H9 (cell line): ENCODE data around the gene THAP3. TPM values are rescaled to one million over a fixed set of nuclear protein-coding genes. Genes with fewer than 3 reads are reported as not detected.

Experiments used
- DNase-seq: peaks from one replicate; pipeline ENCODE4 v3.0.0-alpha.2; 2017
- H2AFZ ChIP-seq: one replicate; pipeline ENCODE4 v1.6.1; 2013; ENCODE audit warnings: mild to moderate bottlenecking, low read length, control low read depth, moderate library complexity
- H2AK5ac ChIP-seq: 2 replicates; pipeline ENCODE4 v1.6.1; 2013; ENCODE audit warnings: low read length, control low read depth, mixed read lengths; ENCODE audit not compliant: insufficient read length
- H2BK120ac ChIP-seq: one replicate; pipeline ENCODE4 v1.6.1; 2013; ENCODE audit warnings: low read depth, mild to moderate bottlenecking, low read length, control low read depth, inconsistent platforms; ENCODE audit not compliant: poor library complexity, severe bottlenecking
- H2BK12ac ChIP-seq: 2 replicates; pipeline ENCODE4 v1.6.1; 2013; ENCODE audit warnings: low read length, control low read depth, mixed read lengths, low read depth; ENCODE audit not compliant: insufficient read length
- H2BK15ac ChIP-seq: 2 replicates; pipeline ENCODE4 v1.6.1; 2013; ENCODE audit warnings: low read depth, low read length, control low read depth
- H2BK20ac ChIP-seq: one replicate; pipeline ENCODE4 v1.6.1; 2013; ENCODE audit warnings: low read depth, mild to moderate bottlenecking, low read length, control low read depth, inconsistent platforms; ENCODE audit not compliant: poor library complexity, severe bottlenecking
- H2BK5ac ChIP-seq: 2 replicates; pipeline ENCODE4 v1.6.1; 2013; ENCODE audit warnings: low read length, control low read depth, mixed read lengths; ENCODE audit not compliant: insufficient read length
- H3K14ac ChIP-seq: 2 replicates; pipeline ENCODE4 v1.6.1; 2013; ENCODE audit warnings: low read length, control low read depth; ENCODE audit not compliant: insufficient read depth
- H3K18ac ChIP-seq: 2 replicates; pipeline ENCODE4 v1.6.1; 2013; ENCODE audit warnings: low read depth, mild to moderate bottlenecking, mixed read lengths, low read length, control low read depth; ENCODE audit not compliant: insufficient read length
- H3K23ac ChIP-seq: 2 replicates; pipeline ENCODE4 v1.6.1; 2013; ENCODE audit warnings: low read length, control low read depth, mixed read lengths, low read depth; ENCODE audit not compliant: insufficient read length
- H3K23me2 ChIP-seq: 2 replicates; pipeline ENCODE4 v1.6.1; 2013; ENCODE audit warnings: low read depth, mild to moderate bottlenecking, mixed read lengths, low read length, control low read depth; ENCODE audit not compliant: insufficient read length, poor library complexity, severe bottlenecking
- H3K27ac ChIP-seq: 2 replicates; pipeline ENCODE4 v1.5.1; 2013; ENCODE audit warnings: low read length, control low read depth, mixed read lengths, low read depth; ENCODE audit not compliant: insufficient read length
- H3K27me3 ChIP-seq: 2 replicates; pipeline ENCODE4 v1.6.1; 2013; ENCODE audit warnings: low read length, control low read depth, inconsistent platforms; ENCODE audit not compliant: insufficient read depth
- H3K4ac ChIP-seq: 2 replicates; pipeline ENCODE4 v1.6.1; 2013; ENCODE audit warnings: low read depth, mild to moderate bottlenecking, control low read depth, inconsistent platforms, low read length, moderate library complexity
- H3K4me1 ChIP-seq: 2 replicates; pipeline ENCODE4 v1.6.1; 2013; ENCODE audit warnings: low read length, control low read depth, inconsistent platforms; ENCODE audit not compliant: insufficient read depth
- H3K4me2 ChIP-seq: 2 replicates; pipeline ENCODE4 v1.6.1; 2013; ENCODE audit warnings: low read length, control low read depth, mixed read lengths; ENCODE audit not compliant: insufficient read length, insufficient read depth
- H3K56ac ChIP-seq: 2 replicates; pipeline ENCODE4 v1.6.1; 2013; ENCODE audit warnings: low read depth, mild to moderate bottlenecking, mixed read lengths, low read length, control low read depth; ENCODE audit not compliant: insufficient read length
- H3K79me1 ChIP-seq: 2 replicates; pipeline ENCODE4 v1.6.1; 2013; ENCODE audit warnings: low read depth, mild to moderate bottlenecking, moderate library complexity, low read length, control low read depth, inconsistent platforms; ENCODE audit not compliant: insufficient read depth, poor library complexity, severe bottlenecking
- H3K79me2 ChIP-seq: 2 replicates; pipeline ENCODE4 v1.6.1; 2013; ENCODE audit warnings: low read length, control low read depth, inconsistent platforms; ENCODE audit not compliant: insufficient read depth
- H3K9ac ChIP-seq: 2 replicates; pipeline ENCODE4 v1.6.1; 2013; ENCODE audit warnings: low read length, control low read depth, mixed read lengths; ENCODE audit not compliant: insufficient read length; ENCODE audit errors: extremely low read depth
- H3K9me3 ChIP-seq: one replicate; pipeline ENCODE4 v1.6.1; 2013; ENCODE audit warnings: low read depth, low read length, inconsistent platforms; ENCODE audit not compliant: control insufficient read depth
- H3T11ph ChIP-seq: one replicate; pipeline ENCODE4 v1.6.1; 2013; ENCODE audit warnings: mild to moderate bottlenecking, low read length, control low read depth, inconsistent platforms
- H4K20me1 ChIP-seq: one replicate; pipeline ENCODE4 v1.6.1; 2013; ENCODE audit not compliant: control insufficient read depth, insufficient read length, insufficient read depth
- H4K5ac ChIP-seq: 2 replicates; pipeline ENCODE4 v1.6.1; 2013; ENCODE audit warnings: low read depth, mild to moderate bottlenecking, mixed read lengths, low read length, control low read depth; ENCODE audit not compliant: insufficient read length
- H4K8ac ChIP-seq: replicated peaks from 2 replicates; pipeline ENCODE4 v1.6.1; 2013; ENCODE audit warnings: low read length, control low read depth, mixed read lengths, low read depth; ENCODE audit not compliant: insufficient read length
- H4K91ac ChIP-seq: 2 replicates; pipeline ENCODE4 v1.6.1; 2013; ENCODE audit warnings: low read depth, mild to moderate bottlenecking, moderate library complexity, mixed read lengths, low read length, control low read depth; ENCODE audit not compliant: insufficient read length
- H3K27ac Mint-ChIP-seq, 3 experiments: 2 replicates in 2 of 3; 3 replicates in 1 of 3; pipeline ENCODE4 v1.8.0; 2020 to 2021; ENCODE audit warnings: mixed read lengths in 3 of 3, mild to moderate bottlenecking in 1 of 3, moderate library complexity in 1 of 3
- H3K27me3 Mint-ChIP-seq: 2 replicates; pipeline ENCODE4 v1.8.0; 2021; ENCODE audit warnings: low read depth, mild to moderate bottlenecking, moderate library complexity, mixed read lengths
- H3K36me3 Mint-ChIP-seq, 3 experiments: 2 replicates in 2 of 3; 3 replicates in 1 of 3; pipeline ENCODE4 v1.8.0; 2020 to 2021; ENCODE audit warnings: low read depth in 3 of 3, mixed read lengths in 3 of 3; ENCODE audit not compliant: insufficient read depth in 1 of 3
- H3K4me1 Mint-ChIP-seq, 2 experiments: 2 replicates each; pipeline ENCODE4 v1.8.0; 2020; ENCODE audit warnings: mixed read lengths in 2 of 2
- H3K4me3 Mint-ChIP-seq, 2 experiments: 2 replicates in 1 of 2; 3 replicates in 1 of 2; pipeline ENCODE4 v1.8.0; 2020 to 2021; ENCODE audit warnings: mild to moderate bottlenecking in 2 of 2, mixed read lengths in 2 of 2, moderate library complexity in 1 of 2
- H3K9me3 Mint-ChIP-seq, 2 experiments: 2 replicates in 1 of 2; 3 replicates in 1 of 2; pipeline ENCODE4 v1.8.0; 2020; ENCODE audit warnings: mild to moderate bottlenecking in 2 of 2, mixed read lengths in 2 of 2, moderate library complexity in 1 of 2
- WGBS: extraction: QIAGEN DNeasy Blood & Tissue Kit; methylation state at CpG from one replicate; pipeline ENCODE4 v1.1.7; 2013; ENCODE audit warnings: missing lambda C conversion rate, low lambda C conversion rate, mixed read lengths; ENCODE audit not compliant: insufficient read length; ENCODE audit errors: extremely low coverage; 5-methylcytosine and 5-hydroxymethylcytosine counted together
- total RNA-seq: library from RNA; stranded (reverse); gene quantifications from 2 replicates; pipeline ENCODE4 v1.2.1, GENCODE V29; 2021
- TF ChIP-seq, protein P1 (sequence below): fragments of 200-600 bp; sonication (generic); conservative IDR thresholded peaks from 3 replicates; pipeline ENCODE4 v1.8.0; 2021; ENCODE audit warnings: antibody characterized with exemption, mild to moderate bottlenecking

The THAP3 gene
- total RNA-seq, 1 experiment from 2014 or later, result 15.3 TPM

DNA sequence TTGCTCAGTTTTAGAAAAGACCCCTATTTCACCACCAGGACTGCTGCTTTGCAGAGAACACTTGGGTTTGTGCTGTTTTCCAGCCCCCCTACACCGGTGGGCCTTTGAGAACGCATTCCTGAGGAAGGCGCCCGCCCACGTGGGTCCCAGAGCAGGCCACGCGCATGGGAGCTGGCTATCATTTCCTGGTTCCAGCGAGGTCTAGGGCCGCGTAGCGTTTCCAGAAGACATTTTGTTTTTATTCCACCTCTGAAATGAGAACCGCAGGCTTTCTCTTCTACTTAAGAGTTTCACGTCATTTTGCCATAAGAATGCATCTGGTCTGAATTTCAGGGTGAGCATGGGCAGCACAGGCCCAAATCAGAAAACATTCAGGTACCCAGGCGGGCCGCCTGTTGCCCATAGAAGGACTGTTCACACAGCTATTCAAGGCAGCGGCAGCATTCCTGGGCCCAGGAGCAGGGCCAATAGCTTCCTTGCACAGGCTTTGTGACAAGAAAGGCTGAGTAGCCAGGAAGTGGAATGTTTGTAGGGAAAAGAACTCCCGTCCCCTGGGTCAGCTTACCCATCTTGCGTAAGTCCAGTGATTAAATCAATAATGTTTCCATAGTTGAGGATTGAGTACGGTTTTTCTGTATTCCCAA is 20.6 kb upstream of the THAP3 start:
- no peaks in the 10 kb centered on the region; a peak in 1 of 5 replicates for H3K9me3 Mint-ChIP-seq
- Histone ChIP-seq H3K79me1 (no peaks in the 10 kb centered on the region), H3K27me3 (no peaks in the 10 kb centered on the region), H3K79me2 (peaks cover 18% of the 10 kb centered on the region; the same call in 1 of the 2 replicates), H3K56ac (no peak overlapping the region), H3T11ph (peak overlapping the region; percentile 78), H3K18ac (peak overlapping the region; percentile 97), H3K23ac (no peak overlapping the region), H3K14ac (peak overlapping the region; percentile 96; the same call in 1 of the 2 replicates), H2BK5ac (no peak overlapping the region), H4K5ac (peak overlapping the region; percentile 13), H2AK5ac (no peak overlapping the region), H2BK12ac (peak overlapping the region; percentile 68), H3K27ac (peak overlapping the region; percentile 46), H4K20me1 (peaks cover 2% of the 10 kb centered on the region), H3K9ac (peak overlapping the region; percentile 69), H3K9me3 (no peaks in the 10 kb centered on the region), H2BK120ac (peak overlapping the region; percentile 99), H4K8ac (no peak overlapping the region), H2BK15ac (no peak overlapping the region), H4K91ac (no peak overlapping the region), H2AFZ (no peak overlapping the region), H3K4ac (peak overlapping the region; percentile 93), H3K4me2 (peak overlapping the region; percentile 58), H2BK20ac (peak overlapping the region; percentile 33), H3K23me2 (peaks cover 21% of the 10 kb centered on the region), H3K4me1 (no peaks in the 10 kb centered on the region)
- H3K27ac Mint-ChIP-seq, result peak overlapping the region; percentile 87 to 98 (median 91); a peak in 6 of 7 replicates
- TF ChIP-seq, protein P1, sequence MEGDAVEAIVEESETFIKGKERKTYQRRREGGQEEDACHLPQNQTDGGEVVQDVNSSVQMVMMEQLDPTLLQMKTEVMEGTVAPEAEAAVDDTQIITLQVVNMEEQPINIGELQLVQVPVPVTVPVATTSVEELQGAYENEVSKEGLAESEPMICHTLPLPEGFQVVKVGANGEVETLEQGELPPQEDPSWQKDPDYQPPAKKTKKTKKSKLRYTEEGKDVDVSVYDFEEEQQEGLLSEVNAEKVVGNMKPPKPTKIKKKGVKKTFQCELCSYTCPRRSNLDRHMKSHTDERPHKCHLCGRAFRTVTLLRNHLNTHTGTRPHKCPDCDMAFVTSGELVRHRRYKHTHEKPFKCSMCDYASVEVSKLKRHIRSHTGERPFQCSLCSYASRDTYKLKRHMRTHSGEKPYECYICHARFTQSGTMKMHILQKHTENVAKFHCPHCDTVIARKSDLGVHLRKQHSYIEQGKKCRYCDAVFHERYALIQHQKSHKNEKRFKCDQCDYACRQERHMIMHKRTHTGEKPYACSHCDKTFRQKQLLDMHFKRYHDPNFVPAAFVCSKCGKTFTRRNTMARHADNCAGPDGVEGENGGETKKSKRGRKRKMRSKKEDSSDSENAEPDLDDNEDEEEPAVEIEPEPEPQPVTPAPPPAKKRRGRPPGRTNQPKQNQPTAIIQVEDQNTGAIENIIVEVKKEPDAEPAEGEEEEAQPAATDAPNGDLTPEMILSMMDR, result no peak; the same call in 2 of the 3 replicates
- peak; percentile 88 for DNase-seq
- H3K36me3 Mint-ChIP-seq, result peaks cover 5 to 14% (median 7%) of the 10 kb centered on the region in 3 experiments
- peaks cover 26 to 29% of the 10 kb centered on the region in 2 experiments for H3K4me1 Mint-ChIP-seq
- peak overlapping the region; percentile 64 to 76 for H3K4me3 Mint-ChIP-seq
- WGBS, result no CpG with 5 or more reads among the region's 19 CpGs
- no peaks in the 10 kb centered on the region for H3K27me3 Mint-ChIP-seq
